NCI-H82 treated with DMSO at 0.1 percent for 48 hours (cell line): ENCODE measurements around the gene PIH1D1.
A peak's percentile ranks its signal among the peaks of the same experiment; 100 is the strongest.

Source experiments
- DNase-seq: peaks from one replicate; lab custom pipeline; 2025; ENCODE audit not compliant: unreplicated experiment; lab: John Stamatoyannopoulos, UW

PIH1D1 gene

DNA sequence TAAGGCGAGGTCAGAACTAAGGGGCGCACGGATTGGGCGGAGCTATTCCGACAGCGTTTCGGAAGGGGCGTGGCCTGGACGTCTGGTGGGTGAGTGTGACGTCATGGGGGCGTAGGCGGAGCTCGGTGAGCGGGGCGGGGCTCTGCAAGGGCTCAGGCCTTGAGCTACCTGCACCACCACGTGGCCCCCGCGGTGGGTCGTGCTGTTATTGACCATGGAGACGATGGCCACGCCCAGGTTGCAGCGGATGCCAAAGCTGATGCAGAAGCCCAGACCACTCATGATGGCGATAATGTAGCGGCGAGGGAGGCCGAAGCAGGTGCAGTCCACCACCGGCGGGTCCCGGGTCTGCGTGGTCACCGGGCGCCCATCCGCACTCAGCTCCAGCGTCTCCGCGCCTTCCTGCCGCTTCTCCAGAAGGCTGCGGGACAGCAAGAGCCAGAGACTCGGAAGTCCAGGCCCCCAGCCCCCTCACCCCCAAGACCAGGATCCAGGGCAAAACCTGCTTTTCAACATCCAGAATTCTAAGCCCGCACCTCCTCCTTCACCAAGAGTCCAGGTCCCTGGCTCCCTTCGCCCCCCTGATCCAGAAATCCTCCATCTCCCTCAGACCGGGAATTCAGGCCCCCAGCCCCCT, 15.1 kb downstream of the PIH1D1 start:
- no peak for DNase-seq

DNA sequence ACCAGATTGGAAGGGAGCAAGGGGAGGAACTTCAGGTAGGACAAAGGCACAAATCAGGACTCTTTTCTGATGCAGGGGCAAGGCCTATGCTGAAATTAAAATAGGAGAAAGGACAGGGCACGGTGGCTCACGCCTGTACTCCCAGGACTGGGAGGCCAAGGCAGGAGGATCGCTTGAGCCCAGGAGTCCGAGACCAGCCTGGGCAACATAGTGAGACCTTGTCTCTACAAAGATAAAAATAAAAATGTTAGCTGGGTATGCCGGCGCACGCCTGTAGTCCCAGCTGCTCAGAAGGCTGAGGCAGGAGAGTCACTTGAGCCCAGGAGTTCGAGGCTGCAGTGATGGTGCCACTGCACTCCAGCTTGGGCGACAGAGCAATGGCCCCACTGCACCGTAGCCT, 15.9 kb downstream of the PIH1D1 start:
- DNase-seq = no peak

GRCh38 chr19:49434907-49435583, 16.6 kb downstream of the PIH1D1 start:
- no peak for DNase-seq

DNA sequence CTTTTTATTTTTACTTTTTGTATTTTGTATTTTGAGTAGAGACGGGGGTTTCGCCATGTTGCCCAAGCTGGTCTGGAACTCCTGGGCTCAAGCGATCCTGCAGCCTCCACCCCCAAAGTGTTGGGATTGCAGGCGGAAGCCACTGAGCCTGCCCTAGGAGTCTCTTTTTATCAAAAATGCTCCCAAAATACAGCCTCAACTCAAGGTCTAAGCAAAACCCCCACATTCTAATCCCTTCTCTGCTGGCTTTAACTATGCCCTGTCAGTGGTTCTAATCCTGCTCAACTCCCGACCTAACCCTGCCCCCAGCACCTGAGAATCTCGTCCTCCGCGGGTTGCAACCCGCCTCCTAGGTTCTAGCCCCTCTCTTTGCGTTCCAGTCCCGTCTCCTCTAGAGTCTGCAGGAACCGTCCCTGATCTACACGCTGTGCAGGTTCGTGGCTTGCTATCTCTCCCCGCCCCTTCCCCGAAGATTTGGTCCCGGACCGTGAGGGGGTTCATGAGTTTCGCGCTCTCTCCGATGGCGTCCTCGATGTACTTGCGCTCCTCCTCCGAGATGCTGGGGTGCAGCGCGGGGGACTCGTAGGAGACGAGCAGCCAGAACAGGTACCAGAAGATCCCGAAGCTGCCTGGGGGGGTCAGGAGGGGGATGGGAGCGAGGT, 18.2 kb downstream of the PIH1D1 start:
- DNase-seq = no peak

- DNase-seq = no peak
These were observed 19.2 kb downstream of the PIH1D1 start for GRCh38 chr19:49432141-49433073.

DNA sequence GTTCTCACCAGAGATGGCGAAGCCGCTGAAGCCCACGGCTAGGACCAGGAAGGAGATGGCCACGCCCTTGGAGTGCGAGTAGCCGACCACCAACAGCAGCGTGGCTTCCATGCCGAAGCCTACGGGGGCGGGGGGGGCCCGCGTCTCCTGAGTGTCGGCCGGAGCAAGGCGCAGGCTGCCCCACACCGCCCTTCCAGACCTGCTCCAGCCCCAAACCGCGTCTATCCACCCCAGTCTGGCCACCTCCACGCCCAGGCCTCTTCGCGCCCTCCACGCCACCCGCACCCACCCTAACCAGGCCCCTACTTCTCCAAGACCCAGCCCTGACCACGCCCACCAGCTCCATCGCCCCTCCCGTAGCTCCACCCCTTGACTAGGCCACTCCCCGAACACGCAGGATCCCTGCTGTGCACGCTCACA, 20.3 kb downstream of the PIH1D1 start:
- DNase-seq = no peak

DNA sequence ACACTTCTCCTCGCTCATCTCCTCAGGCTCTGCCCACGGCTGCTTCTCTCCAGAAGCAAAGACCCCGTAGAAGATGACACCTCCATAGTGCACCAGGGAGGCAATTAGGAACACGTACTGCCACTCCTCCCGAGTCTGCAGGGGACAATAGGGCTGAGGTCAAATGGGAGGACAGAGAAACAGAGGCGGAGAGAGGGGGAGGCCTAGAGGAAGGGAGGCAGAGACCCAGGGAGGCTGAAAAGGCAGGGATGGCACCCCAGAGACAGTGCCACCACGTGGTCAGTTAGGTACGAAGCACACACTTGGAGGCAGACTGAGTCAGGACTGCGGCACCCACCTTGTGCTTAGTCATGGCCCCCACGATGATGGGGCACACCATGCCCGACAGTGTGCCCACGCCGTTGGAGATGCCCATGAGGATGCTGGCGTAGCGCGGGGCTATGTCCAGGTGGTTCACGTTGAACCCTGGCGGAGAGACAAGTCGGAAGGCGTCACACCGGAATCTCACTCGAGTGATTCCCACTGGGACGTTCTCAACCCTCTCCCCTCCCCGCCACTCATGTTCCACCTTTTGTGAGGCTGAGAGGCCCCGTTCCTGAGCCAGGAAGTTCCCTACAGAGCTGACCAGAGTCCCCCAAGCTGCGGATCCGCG, 20.8 kb downstream of the PIH1D1 start:
- no peak for DNase-seq

GRCh38 chr19:49430172-49430677, 21.4 kb downstream of the PIH1D1 start:
- no peak for DNase-seq

DNA sequence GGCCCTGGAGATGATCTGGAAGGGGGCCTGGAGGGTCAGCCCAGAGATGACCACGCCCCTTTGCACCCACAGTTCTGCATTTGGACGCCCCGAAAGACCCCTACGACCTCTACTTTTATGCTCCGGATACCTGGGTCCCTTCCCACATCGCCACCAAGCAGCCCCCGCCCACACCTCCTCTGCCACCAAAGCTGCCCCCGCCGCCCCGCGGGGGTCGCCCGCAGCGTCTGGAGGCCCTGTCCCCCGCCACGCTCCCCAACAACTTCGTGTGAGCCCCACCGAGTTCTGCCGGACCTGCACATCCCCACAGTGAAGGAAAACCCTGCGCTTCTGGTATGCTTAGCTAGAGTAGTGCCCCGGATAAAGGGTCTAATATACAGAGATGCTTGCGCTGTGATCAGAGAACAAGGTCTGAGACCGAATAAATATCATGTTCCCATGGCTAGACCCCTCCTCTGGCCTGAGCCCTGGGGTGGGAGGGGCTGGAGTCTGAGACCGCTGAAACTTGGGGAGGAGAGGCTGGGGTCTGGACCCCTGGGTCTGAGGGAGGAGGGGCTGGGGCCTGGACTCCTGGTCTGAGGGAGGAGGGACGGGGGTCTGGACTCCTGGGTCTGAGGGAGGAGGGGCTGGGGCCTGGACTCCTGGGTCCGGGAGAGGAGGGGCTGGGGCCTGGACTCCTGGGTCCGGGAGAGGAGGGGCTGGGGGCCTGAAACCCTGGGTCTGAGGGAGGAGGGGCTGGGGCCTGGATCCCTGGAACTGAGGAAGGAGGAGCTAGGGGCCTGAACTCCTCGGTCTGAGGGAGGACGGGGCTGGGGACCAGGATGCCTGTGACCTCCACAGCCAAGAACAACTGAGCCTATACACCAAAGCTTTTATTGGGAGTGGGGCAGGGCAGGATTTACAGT, 22.8 kb downstream of the PIH1D1 start:
- DNase-seq = no peak

- DNase-seq = no peak
These were observed 23.6 kb downstream of the PIH1D1 start for GRCh38 chr19:49427855-49428546.

DNA sequence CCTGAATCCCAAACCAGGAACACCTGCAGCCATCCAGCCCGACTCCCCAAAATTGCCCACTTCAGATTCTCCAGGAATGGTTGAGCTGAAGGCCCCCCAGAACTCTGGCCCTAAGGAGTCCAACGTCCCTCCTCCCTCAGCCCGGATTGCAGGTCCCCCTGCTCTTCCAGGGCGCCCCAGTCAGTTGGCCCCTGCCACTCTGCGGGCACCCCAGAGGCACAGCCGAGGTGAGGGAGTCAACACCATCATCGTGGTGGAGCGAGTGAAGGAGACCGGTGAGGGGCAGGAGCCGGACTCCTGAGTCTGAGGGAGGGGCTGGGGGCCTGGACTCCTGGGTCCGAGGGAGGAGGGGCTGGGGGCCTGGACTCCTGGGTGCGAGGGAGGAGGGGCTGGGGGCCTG, 24.3 kb downstream of the PIH1D1 start:
- no peak for DNase-seq

- DNase-seq = peak; percentile 42
These were observed 25.6 kb downstream of the PIH1D1 start for GRCh38 chr19:49425922-49426592.

- DNase-seq = no peak
These were observed 26.4 kb downstream of the PIH1D1 start, which contains the start of gene GFY for GRCh38 chr19:49425178-49425577. Gene GFY (plus strand): TSS chr19:49425388. CDS start chr19:49426431, 1,043 bp downstream.

GRCh38 chr19:49423985-49424303, 27.7 kb downstream of the PIH1D1 start:
- DNase-seq = no peak

DNA sequence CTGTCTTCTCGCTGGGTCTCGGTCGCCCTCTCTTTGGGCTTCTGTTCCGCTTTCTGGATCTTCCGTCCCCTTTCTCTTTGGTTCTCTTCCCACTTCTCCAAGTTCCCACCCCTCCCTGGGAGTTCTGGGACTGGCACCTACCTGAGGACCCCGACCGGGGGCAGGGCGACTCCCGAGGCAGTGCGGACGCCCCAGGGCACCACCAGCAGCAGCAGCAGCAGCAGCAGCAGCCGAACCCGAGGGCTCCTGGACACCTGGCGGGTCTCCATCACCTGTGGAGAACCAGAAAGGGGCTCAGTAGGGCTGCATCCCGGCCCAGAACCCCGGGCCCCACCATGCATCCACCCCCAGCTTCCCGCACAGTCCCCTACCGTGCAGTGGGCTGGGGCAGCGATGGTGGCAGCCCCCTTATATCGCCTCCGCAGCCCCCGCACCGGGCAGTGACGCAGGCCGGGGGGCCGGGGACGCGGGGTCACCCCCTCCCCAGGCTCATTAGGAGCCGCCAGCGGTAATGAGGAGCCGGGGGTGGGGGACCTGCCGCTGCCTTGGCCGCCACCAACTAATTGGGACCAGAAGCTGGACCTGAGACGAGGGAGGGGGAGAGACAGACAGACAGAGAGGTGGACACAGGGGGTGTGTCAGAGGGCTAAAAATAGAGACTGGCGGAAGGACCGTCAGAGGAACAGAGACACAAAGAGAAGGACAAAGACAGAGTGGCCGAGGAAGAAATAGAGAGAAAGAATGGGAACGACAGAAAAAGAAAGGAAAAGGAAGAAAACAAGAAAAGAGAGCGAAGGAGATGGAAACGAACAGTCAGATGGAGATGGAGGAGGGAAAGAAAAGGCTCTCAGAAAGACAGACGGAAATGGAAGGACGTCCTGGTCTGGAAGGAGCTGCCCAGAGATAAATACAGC, 28.3 kb downstream of the PIH1D1 start, which contains the start of gene PTH2:
TSS of gene PTH2 (minus strand) at position 371 of the 914 bp plus-strand sequence. CDS start at position 269, 102 bp downstream.
- no peak for DNase-seq

GRCh38 chr19:49422407-49423070, 29.1 kb downstream of the PIH1D1 start:
- DNase-seq = peak; percentile 53

DNA sequence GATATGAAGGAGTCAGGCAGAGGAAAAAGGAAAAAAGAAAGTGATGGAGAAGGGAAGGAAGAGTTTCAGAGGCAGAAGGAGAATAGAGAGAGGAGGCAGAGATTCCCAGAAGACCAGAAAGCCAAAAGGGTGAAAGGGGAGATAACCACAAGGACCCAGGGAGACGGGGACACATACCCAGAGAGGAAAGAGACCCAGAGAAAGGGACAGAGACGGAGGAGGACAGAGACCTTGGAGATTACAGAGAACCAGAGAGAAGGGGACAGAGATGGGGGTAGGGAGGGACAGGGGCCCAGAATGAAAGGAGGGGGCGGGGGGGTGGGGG, 29.8 kb downstream of the PIH1D1 start:
- DNase-seq = no peak
